ENCODE data around the gene PTPN7.

DNA sequence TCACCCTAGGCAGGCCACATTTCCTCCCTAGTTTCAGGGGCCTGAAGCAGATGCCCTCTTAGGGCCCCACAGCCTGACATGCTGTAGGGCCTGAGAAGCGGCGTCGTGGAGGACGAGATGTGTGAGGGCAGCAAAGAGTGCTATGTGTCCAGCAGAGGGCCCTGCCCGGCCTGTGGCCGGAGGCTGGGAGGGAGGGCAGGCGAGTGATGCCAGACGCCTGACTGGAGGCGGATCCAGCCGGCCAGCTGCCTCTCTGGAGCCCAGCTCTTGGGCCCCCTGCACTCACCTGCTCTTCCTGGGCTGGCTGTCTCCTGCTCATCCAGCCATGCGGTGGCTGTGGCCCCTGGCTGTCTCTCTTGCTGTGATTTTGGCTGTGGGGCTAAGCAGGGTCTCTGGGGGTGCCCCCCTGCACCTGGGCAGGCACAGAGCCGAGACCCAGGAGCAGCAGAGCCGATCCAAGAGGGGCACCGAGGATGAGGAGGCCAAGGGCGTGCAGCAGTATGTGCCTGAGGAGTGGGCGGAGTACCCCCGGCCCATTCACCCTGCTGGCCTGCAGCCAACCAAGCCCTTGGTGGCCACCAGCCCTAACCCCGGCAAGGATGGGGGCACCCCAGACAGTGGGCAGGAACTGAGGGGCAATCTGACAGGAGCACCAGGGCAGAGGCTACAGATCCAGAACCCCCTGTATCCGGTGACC, 37.6 kb downstream of the PTPN7 start, which contains the start of gene GPR37L1:
- TF ChIP-seq, protein P1, sequence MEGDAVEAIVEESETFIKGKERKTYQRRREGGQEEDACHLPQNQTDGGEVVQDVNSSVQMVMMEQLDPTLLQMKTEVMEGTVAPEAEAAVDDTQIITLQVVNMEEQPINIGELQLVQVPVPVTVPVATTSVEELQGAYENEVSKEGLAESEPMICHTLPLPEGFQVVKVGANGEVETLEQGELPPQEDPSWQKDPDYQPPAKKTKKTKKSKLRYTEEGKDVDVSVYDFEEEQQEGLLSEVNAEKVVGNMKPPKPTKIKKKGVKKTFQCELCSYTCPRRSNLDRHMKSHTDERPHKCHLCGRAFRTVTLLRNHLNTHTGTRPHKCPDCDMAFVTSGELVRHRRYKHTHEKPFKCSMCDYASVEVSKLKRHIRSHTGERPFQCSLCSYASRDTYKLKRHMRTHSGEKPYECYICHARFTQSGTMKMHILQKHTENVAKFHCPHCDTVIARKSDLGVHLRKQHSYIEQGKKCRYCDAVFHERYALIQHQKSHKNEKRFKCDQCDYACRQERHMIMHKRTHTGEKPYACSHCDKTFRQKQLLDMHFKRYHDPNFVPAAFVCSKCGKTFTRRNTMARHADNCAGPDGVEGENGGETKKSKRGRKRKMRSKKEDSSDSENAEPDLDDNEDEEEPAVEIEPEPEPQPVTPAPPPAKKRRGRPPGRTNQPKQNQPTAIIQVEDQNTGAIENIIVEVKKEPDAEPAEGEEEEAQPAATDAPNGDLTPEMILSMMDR (IDR thresholded peaks at IDR 0.05; ENCODE audit: low read length): no peak
- TF ChIP-seq EZH2 (IDR thresholded peaks at IDR 0.05; ENCODE audit: borderline replicate concordance, low read length): no peak
